ENCODE measurements around the gene APOC4.
"Not testable (repeated sequence)": the region's sequence is repeated elsewhere in the genome, so short reads cannot be mapped to it uniquely, and the experiment has no call there.

The APOC4 gene

GRCh38 chr19:44924243-44924725 lies 17.8 kb upstream of the APOC4 start:
- no peak for DNase-seq

GRCh38 chr19:44925114-44925891 lies 16.7 kb upstream of the APOC4 start:
- DNase-seq: no peak

- not testable (repeated sequence) for DNase-seq
Measured at GRCh38 chr19:44926245-44927077, 15.6 kb upstream of the APOC4 start.

GRCh38 chr19:44927746-44928145 lies 14.3 kb upstream of the APOC4 start:
- DNase-seq: no peak

GRCh38 chr19:44930088-44930487 lies 11.9 kb upstream of the APOC4 start:
- DNase-seq: no peak

- DNase-seq: no peak
Measured at GRCh38 chr19:44931541-44931940, 10.5 kb upstream of the APOC4 start.

- no peak for DNase-seq
Measured at GRCh38 chr19:44939668-44940067, 2.4 kb upstream of the APOC4 start.

- no peak for DNase-seq
Measured at GRCh38 chr19:44943801-44944249, 1.8 kb downstream of the APOC4 start.

GRCh38 chr19:44947041-44947581 lies 5.1 kb downstream of the APOC4 start:
- no peak for DNase-seq

GRCh38 chr19:44948237-44948636 lies 6.2 kb downstream of the APOC4 start:
- DNase-seq: no peak

- no peak for DNase-seq
Measured at GRCh38 chr19:44948763-44949374, 6.8 kb downstream of the APOC4 start.

- DNase-seq: no peak
Measured at GRCh38 chr19:44949550-44949949, 7.5 kb downstream of the APOC4 start.

- peak; percentile 60 to 89 for DNase-seq
Measured at GRCh38 chr19:44951179-44952159, 9.4 kb downstream of the APOC4 start.

GRCh38 chr19:44954278-44954648 lies 12.2 kb downstream of the APOC4 start:
- no peak for DNase-seq

GRCh38 chr19:44954649-44955504 lies 12.8 kb downstream of the APOC4 start, which contains the start of gene CLPTM1:
Gene CLPTM1, plus strand, starts transcription at chr19:44955380. Its CDS starts 16 bp downstream, at chr19:44955396.
- peak; percentile 97 to 98 for DNase-seq

- no peak for DNase-seq
Measured at GRCh38 chr19:44955505-44956439, 13.7 kb downstream of the APOC4 start.

GRCh38 chr19:44957526-44957925 lies 15.5 kb downstream of the APOC4 start:
- no peak for DNase-seq

GRCh38 chr19:44958090-44958489 lies 16.1 kb downstream of the APOC4 start:
- DNase-seq: no peak

GRCh38 chr19:44959691-44960090 lies 17.7 kb downstream of the APOC4 start:
- DNase-seq: no peak
